ENCODE results near the gene CLEC4A.
A peak's percentile ranks its signal among the peaks of the same experiment; 100 is the strongest.
"Not testable (repeated sequence)": the region's sequence is repeated elsewhere in the genome, so short reads cannot be mapped to it uniquely, and the experiment has no call there.

Gene CLEC4A

GRCh38 chr12:8081251-8081920 lies 42.0 kb upstream of the CLEC4A start:
- peak overlapping the region; percentile 66 for H3K4me3 ChIP-seq (ENCODE audit: insufficient read length, low read depth)
- no peak for DNase-seq (ENCODE audit: low read depth, low spot score)
- no peaks in the 10 kb centered on the region for H3K4me1 ChIP-seq (ENCODE audit: insufficient read depth, insufficient read length)
- H3K9ac ChIP-seq (ENCODE audit: insufficient read length, low read depth): peak overlapping the region; percentile 89
- no peaks in the 10 kb centered on the region for H3K27me3 ChIP-seq (ENCODE audit: insufficient read depth, insufficient read length)
- H3K9me3 ChIP-seq (ENCODE audit: insufficient read depth, low read length): no peaks in the 10 kb centered on the region
- TF ChIP-seq SUZ12 (IDR thresholded peaks at IDR 0.05; ENCODE audit: extremely low read depth, insufficient read depth, insufficient read length) (no peak), YY1 (IDR thresholded peaks at IDR 0.05; ENCODE audit: insufficient read depth, insufficient read length) (no peak), ZNF274 (IDR thresholded peaks at IDR 0.05; ENCODE audit: low read depth, low read length) (no peak)
- H3K36me3 ChIP-seq (ENCODE audit: insufficient read depth, insufficient read length, low read length): peaks cover 8% of the 10 kb centered on the region

- H3K4me3 ChIP-seq (ENCODE audit: insufficient read length, low read depth): peak overlapping the region; percentile 66
- no peaks in the 10 kb centered on the region for H3K27me3 ChIP-seq (ENCODE audit: insufficient read depth, insufficient read length)
- H3K9me3 ChIP-seq (ENCODE audit: insufficient read depth, low read length): no peaks in the 10 kb centered on the region
- no peak for DNase-seq (ENCODE audit: low read depth, low spot score)
- TF ChIP-seq ZNF274 (IDR thresholded peaks at IDR 0.05; ENCODE audit: low read depth, low read length): no peak
- TF ChIP-seq SUZ12 (IDR thresholded peaks at IDR 0.05; ENCODE audit: extremely low read depth, insufficient read depth, insufficient read length): no peak
- TF ChIP-seq YY1 (IDR thresholded peaks at IDR 0.05; ENCODE audit: insufficient read depth, insufficient read length): no peak
- peak overlapping the region; percentile 89 for H3K9ac ChIP-seq (ENCODE audit: insufficient read length, low read depth)
- no peaks in the 10 kb centered on the region for H3K4me1 ChIP-seq (ENCODE audit: insufficient read depth, insufficient read length)
- H3K36me3 ChIP-seq (ENCODE audit: insufficient read depth, insufficient read length, low read length): peaks cover 13% of the 10 kb centered on the region
Measured at GRCh38 chr12:8082808-8083100, 40.7 kb upstream of the CLEC4A start.

- H3K9me3 ChIP-seq (ENCODE audit: insufficient read depth, low read length); DNase-seq (ENCODE audit: low read depth, low spot score); H3K4me1 ChIP-seq (ENCODE audit: insufficient read depth, insufficient read length); H3K9ac ChIP-seq (ENCODE audit: insufficient read length, low read depth); H3K27me3 ChIP-seq (ENCODE audit: insufficient read depth, insufficient read length); H3K4me3 ChIP-seq (ENCODE audit: insufficient read length, low read depth): not testable (repeated sequence)
- peaks cover 21% of the 10 kb centered on the region for H3K36me3 ChIP-seq (ENCODE audit: insufficient read depth, insufficient read length, low read length)
Measured at GRCh38 chr12:8084351-8084750, 39.1 kb upstream of the CLEC4A start.

GRCh38 chr12:8087666-8088065 lies 35.8 kb upstream of the CLEC4A start:
- Histone ChIP-seq H3K4me1 (ENCODE audit: insufficient read depth, insufficient read length) (no peaks in the 10 kb centered on the region), H3K36me3 (ENCODE audit: insufficient read depth, insufficient read length, low read length) (peaks cover 55% of the 10 kb centered on the region), H3K9ac (ENCODE audit: insufficient read length, low read depth) (no peak overlapping the region), H3K9me3 (ENCODE audit: insufficient read depth, low read length) (no peaks in the 10 kb centered on the region), H3K27me3 (ENCODE audit: insufficient read depth, insufficient read length) (no peaks in the 10 kb centered on the region), H3K4me3 (ENCODE audit: insufficient read length, low read depth) (no peak overlapping the region)
- TF ChIP-seq SUZ12 (IDR thresholded peaks at IDR 0.05; ENCODE audit: extremely low read depth, insufficient read depth, insufficient read length): no peak
- no peak for TF ChIP-seq ZNF274 (IDR thresholded peaks at IDR 0.05; ENCODE audit: low read depth, low read length)
- TF ChIP-seq YY1 (IDR thresholded peaks at IDR 0.05; ENCODE audit: insufficient read depth, insufficient read length): no peak
- no peak for DNase-seq (ENCODE audit: low read depth, low spot score)

GRCh38 chr12:8088574-8088973 lies 34.8 kb upstream of the CLEC4A start:
- Histone ChIP-seq H3K4me1 (ENCODE audit: insufficient read depth, insufficient read length) (no peaks in the 10 kb centered on the region), H3K9ac (ENCODE audit: insufficient read length, low read depth) (no peak overlapping the region), H3K36me3 (ENCODE audit: insufficient read depth, insufficient read length, low read length) (peaks cover 62% of the 10 kb centered on the region), H3K9me3 (ENCODE audit: insufficient read depth, low read length) (no peaks in the 10 kb centered on the region), H3K4me3 (ENCODE audit: insufficient read length, low read depth) (no peak overlapping the region), H3K27me3 (ENCODE audit: insufficient read depth, insufficient read length) (no peaks in the 10 kb centered on the region)
- TF ChIP-seq YY1 (IDR thresholded peaks at IDR 0.05; ENCODE audit: insufficient read depth, insufficient read length): no peak
- no peak for TF ChIP-seq ZNF274 (IDR thresholded peaks at IDR 0.05; ENCODE audit: low read depth, low read length)
- TF ChIP-seq SUZ12 (IDR thresholded peaks at IDR 0.05; ENCODE audit: extremely low read depth, insufficient read depth, insufficient read length): no peak
- DNase-seq (ENCODE audit: low read depth, low spot score): no peak

- H3K9me3 ChIP-seq (ENCODE audit: insufficient read depth, low read length); H3K4me1 ChIP-seq (ENCODE audit: insufficient read depth, insufficient read length); H3K4me3 ChIP-seq (ENCODE audit: insufficient read length, low read depth); DNase-seq (ENCODE audit: low read depth, low spot score); H3K27me3 ChIP-seq (ENCODE audit: insufficient read depth, insufficient read length); H3K9ac ChIP-seq (ENCODE audit: insufficient read length, low read depth): not testable (repeated sequence)
- H3K36me3 ChIP-seq (ENCODE audit: insufficient read depth, insufficient read length, low read length): peaks cover 67% of the 10 kb centered on the region
Measured at GRCh38 chr12:8089277-8089676, 34.1 kb upstream of the CLEC4A start.

- Histone ChIP-seq H3K27me3 (ENCODE audit: insufficient read depth, insufficient read length) (no peaks in the 10 kb centered on the region), H3K36me3 (ENCODE audit: insufficient read depth, insufficient read length, low read length) (peaks cover 72% of the 10 kb centered on the region), H3K9ac (ENCODE audit: insufficient read length, low read depth) (no peak overlapping the region), H3K4me1 (ENCODE audit: insufficient read depth, insufficient read length) (no peaks in the 10 kb centered on the region), H3K4me3 (ENCODE audit: insufficient read length, low read depth) (no peak overlapping the region), H3K9me3 (ENCODE audit: insufficient read depth, low read length) (no peaks in the 10 kb centered on the region)
- TF ChIP-seq YY1 (IDR thresholded peaks at IDR 0.05; ENCODE audit: insufficient read depth, insufficient read length) (no peak), ZNF274 (IDR thresholded peaks at IDR 0.05; ENCODE audit: low read depth, low read length) (no peak)
- no peak for DNase-seq (ENCODE audit: low read depth, low spot score)
Measured at GRCh38 chr12:8089716-8090115, 33.7 kb upstream of the CLEC4A start.

- no peaks in the 10 kb centered on the region for H3K27me3 ChIP-seq (ENCODE audit: insufficient read depth, insufficient read length)
- peaks cover 87% of the 10 kb centered on the region for H3K36me3 ChIP-seq (ENCODE audit: insufficient read depth, insufficient read length, low read length)
- TF ChIP-seq ZNF274 (IDR thresholded peaks at IDR 0.05; ENCODE audit: low read depth, low read length): no peak
- no peak for TF ChIP-seq YY1 (IDR thresholded peaks at IDR 0.05; ENCODE audit: insufficient read depth, insufficient read length)
- TF ChIP-seq SUZ12 (IDR thresholded peaks at IDR 0.05; ENCODE audit: extremely low read depth, insufficient read depth, insufficient read length): no peak
- H3K9me3 ChIP-seq (ENCODE audit: insufficient read depth, low read length): no peaks in the 10 kb centered on the region
- no peak overlapping the region for H3K4me3 ChIP-seq (ENCODE audit: insufficient read length, low read depth)
- no peak overlapping the region for H3K9ac ChIP-seq (ENCODE audit: insufficient read length, low read depth)
- no peak for DNase-seq (ENCODE audit: low read depth, low spot score)
- no peaks in the 10 kb centered on the region for H3K4me1 ChIP-seq (ENCODE audit: insufficient read depth, insufficient read length)
Measured at GRCh38 chr12:8093291-8093690, 30.1 kb upstream of the CLEC4A start.

Data from NT2/D1 (cell line).